ENCODE data around the gene GPR139. TPM values are rescaled to one million over a fixed set of nuclear protein-coding genes. Genes with fewer than 3 reads are reported as not detected.

Gene GPR139
- total RNA-seq, 2 donors from 2014 or later: not detected

DNA sequence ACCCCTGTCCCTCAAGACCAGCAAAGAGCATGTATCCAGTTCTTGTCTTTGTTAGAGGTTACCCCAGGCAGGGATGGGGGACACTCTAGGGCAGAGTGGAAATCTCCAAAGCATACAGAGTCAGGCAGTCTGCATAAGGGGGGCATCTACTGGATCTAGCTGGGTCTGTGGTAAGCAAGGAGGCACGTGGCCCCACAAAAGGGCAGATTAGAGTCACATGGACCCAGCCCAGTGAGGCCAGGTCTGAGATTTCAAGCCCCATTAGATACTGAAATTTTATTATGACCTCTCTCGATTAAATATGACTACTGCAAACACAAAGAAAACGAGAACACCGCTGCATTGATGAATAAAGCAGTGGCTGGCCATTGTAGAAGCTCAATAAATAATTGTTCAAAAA, 1.6 kb upstream of the GPR139 start:
- no peak for DNase-seq (ENCODE audit: low spot score)
- H3K36me3 Mint-ChIP-seq: no peaks in the 10 kb centered on the region
- H3K27ac Mint-ChIP-seq: no peak overlapping the region
- no peaks in the 10 kb centered on the region for H3K4me1 Mint-ChIP-seq (ENCODE audit: low read depth in 2 of 2)
- peaks cover 35 to 39% of the 10 kb centered on the region in 2 donors for H3K27me3 Mint-ChIP-seq
- ATAC-seq: no peak
- H3K4me3 Mint-ChIP-seq: no peak overlapping the region
- H3K9me3 Mint-ChIP-seq: no peaks in the 10 kb centered on the region

DNA sequence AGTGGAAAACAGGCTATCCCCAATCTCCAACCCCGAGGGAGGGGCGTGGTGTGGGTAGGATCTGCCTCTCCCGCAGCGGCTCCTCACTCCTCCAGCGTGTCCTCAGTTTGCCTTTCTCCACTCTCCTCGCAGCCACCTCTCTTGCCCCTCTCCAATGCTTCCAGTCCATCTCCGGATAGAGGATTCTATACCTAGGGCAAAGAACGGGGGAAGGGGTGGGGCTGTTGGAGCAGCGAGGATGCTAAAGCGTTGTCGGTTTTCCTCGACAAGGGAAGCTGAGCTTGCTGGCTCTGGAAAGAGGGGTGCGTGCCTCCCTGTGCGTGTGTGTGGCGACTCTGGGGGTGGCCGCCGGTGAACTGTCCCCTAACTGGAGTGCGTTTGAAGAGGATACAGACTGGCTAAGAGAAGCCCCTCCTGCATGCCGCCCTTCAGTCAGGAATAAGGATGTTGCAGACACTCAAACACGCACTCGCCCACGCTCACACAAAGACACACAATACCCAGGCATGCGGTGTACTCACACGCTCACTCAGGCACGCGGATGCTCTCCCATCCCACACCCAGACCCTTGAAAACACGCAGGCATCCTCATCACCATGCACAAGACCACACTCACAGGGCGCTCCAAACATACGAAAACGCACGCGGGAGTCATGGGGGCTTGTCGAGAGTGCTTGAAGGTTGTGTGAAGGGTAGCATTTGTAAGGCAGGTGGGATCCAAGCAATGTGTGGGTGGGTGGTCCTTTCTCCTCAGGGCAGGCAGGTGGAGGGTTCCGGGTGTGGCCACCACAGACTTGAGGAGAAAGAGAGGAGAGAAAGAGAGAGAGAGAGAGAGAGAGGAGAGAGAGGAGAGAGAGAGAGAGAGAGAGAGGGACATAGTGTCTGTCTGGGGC, 655 bp upstream of the GPR139 start:
- H3K9me3 Mint-ChIP-seq: no peaks in the 10 kb centered on the region

DNA sequence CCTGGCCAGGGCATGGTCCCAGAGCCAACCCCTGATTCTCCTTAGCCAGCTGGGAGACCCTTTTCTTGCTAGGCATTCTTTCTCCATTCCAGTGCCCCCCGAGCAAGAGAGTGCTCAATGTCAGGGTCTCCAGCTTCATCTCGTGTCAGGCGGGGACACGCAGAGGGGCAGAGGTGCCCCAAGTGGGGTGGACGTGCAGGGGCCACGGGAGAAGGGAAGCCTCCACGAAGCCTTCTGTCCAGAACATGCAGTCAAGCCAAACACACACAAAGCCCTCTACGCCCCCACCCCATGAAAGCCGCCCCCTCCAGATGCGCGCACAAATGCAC, 852 bp downstream of the GPR139 start:
- DNase-seq (ENCODE audit: low spot score): no peak

More for the DNA sequence above, 655 bp upstream of the GPR139 start:
- Mint-ChIP-seq H3K27ac (no peak overlapping the region), H3K27me3 (peaks cover 38 to 45% of the 10 kb centered on the region in 2 donors), H3K4me1 (ENCODE audit: low read depth in 2 of 2) (no peaks in the 10 kb centered on the region), H3K36me3 (no peaks in the 10 kb centered on the region), H3K4me3 (no peak overlapping the region)
- no peak for ATAC-seq
- no peak for DNase-seq (ENCODE audit: low spot score)

DNA sequence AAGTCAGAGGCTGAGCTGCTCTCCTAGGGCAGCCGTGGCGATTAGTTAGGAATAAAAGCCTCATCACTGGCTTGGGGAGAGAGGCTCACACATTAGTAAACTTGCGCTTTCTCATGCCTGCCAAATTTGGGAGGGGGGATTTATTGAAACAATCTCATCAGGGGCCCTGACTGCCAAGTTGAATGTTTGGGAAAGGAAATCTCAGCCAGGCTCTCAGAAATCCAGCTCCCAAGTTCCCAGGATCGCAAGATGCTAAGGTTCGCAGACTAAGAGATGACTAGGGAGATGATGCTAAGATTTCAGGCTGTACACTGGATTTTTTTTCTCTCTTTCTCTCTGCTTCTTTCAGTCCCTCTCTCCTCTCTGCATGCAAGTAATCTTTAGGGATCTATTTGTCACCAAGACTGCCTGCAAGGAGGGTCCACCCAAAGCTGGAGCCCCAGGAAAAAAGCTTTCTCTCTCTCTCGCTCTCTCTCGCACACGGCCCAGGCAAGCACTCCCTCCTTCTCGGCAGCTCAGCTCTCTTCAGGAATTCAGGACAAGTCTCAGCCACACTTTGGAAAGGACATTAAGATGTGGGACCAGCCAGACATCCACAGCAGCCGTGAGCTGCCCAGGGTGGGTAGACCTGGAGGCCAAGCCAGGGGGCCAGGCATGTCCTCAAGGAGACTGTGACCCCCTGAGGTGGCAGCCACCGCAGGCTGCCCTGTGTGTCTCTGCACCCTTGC, 1.4 kb downstream of the GPR139 start:
- no peak overlapping the region for H3K4me3 Mint-ChIP-seq
- peaks cover 32 to 34% of the 10 kb centered on the region in 2 donors for H3K27me3 Mint-ChIP-seq
- no peak overlapping the region for H3K27ac Mint-ChIP-seq
- no peaks in the 10 kb centered on the region for H3K4me1 Mint-ChIP-seq (ENCODE audit: low read depth in 2 of 2)
- no peaks in the 10 kb centered on the region for H3K9me3 Mint-ChIP-seq
- H3K36me3 Mint-ChIP-seq: no peaks in the 10 kb centered on the region
- DNase-seq (ENCODE audit: low spot score) (no peak), ATAC-seq (no peak)

More for the DNA sequence above, 852 bp downstream of the GPR139 start:
- peaks cover 32 to 34% of the 10 kb centered on the region in 2 donors for H3K27me3 Mint-ChIP-seq
- H3K9me3 Mint-ChIP-seq: no peaks in the 10 kb centered on the region
- no peak for ATAC-seq
- H3K36me3 Mint-ChIP-seq: no peaks in the 10 kb centered on the region
- H3K4me1 Mint-ChIP-seq (ENCODE audit: low read depth in 2 of 2): no peaks in the 10 kb centered on the region
- no peak overlapping the region for H3K27ac Mint-ChIP-seq
- no peak overlapping the region for H3K4me3 Mint-ChIP-seq

DNA sequence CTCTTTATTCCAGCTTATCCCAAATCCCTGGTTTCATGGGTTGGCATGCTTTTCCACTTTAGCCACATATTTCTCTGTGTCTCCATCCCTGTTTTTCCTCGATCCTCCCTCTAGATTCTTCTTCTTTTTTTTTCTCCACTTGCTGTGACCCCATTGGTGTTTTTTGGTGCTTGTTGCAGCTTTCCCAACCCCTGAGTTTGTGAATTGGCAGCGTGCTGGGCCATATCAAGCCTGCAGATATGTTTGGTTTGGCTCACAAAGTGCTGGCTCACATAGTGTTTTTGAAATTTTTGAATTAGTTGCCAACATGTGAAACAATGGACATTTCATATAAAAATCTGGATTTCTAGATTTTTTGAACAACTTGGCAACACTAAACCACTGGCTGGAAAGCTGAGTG, 8.8 kb downstream of the GPR139 start:
- no peak for ATAC-seq
- Mint-ChIP-seq H3K9me3 (peaks cover 3% of the 10 kb centered on the region), H3K27me3 (peaks cover 6 to 28% of the 10 kb centered on the region in 2 donors), H3K4me1 (ENCODE audit: low read depth in 2 of 2) (no peaks in the 10 kb centered on the region), H3K27ac (no peak overlapping the region), H3K4me3 (no peak overlapping the region), H3K36me3 (no peaks in the 10 kb centered on the region)
- no peak for DNase-seq (ENCODE audit: low spot score)

DNA sequence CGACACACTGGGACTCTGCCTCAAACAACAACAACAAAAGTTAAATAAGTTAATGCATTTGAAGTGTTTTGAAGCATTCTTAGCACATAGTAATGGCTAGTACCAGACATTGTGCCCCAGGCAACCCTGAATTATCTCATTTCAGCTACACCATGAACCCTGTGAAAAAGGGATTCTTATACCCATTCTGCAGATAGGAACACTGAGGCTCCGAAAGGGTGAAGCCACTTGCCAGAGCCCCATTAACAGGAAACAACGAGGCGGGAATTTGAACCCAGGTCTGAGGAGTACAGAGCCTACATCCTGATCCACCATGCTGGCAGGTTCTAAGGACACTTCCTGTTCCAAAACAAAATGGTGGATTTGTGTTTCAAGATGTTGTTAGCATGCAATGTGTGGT, 9.2 kb downstream of the GPR139 start:
- ATAC-seq: no peak
- H3K27me3 Mint-ChIP-seq: peaks cover 3 to 25% of the 10 kb centered on the region in 2 donors
- peaks cover 3% of the 10 kb centered on the region for H3K9me3 Mint-ChIP-seq
- H3K27ac Mint-ChIP-seq: no peak overlapping the region
- H3K4me1 Mint-ChIP-seq (ENCODE audit: low read depth in 2 of 2): no peaks in the 10 kb centered on the region
- no peak for DNase-seq (ENCODE audit: low spot score)
- no peak overlapping the region for H3K4me3 Mint-ChIP-seq
- H3K36me3 Mint-ChIP-seq: no peaks in the 10 kb centered on the region

DNA sequence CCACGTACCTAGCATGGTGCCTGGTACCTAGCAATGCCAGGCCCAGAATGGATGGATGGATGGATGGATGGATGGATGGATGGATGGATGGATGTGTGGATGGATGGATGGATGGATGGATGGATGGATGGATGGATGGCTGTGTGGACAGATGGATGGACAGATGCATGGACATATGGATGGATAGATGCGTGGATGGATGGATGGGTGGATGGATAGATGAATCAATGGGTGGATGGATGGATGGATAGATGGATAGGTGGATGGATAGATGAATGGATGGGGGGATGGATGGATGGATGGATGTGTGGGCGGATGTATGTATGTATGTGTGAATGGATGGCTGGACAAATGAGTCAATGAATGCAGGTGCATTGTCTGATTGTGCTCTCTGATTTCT, 12.6 kb downstream of the GPR139 start:
- peaks cover 6 to 28% of the 10 kb centered on the region in 2 donors for H3K27me3 Mint-ChIP-seq
- no peaks in the 10 kb centered on the region for H3K4me1 Mint-ChIP-seq (ENCODE audit: low read depth in 2 of 2)
- ATAC-seq (no peak), DNase-seq (ENCODE audit: low spot score) (no peak)
- H3K36me3 Mint-ChIP-seq: no peaks in the 10 kb centered on the region
- H3K9me3 Mint-ChIP-seq: peaks cover 12% of the 10 kb centered on the region
- H3K27ac Mint-ChIP-seq: no peak overlapping the region
- H3K4me3 Mint-ChIP-seq: no peak overlapping the region

DNA sequence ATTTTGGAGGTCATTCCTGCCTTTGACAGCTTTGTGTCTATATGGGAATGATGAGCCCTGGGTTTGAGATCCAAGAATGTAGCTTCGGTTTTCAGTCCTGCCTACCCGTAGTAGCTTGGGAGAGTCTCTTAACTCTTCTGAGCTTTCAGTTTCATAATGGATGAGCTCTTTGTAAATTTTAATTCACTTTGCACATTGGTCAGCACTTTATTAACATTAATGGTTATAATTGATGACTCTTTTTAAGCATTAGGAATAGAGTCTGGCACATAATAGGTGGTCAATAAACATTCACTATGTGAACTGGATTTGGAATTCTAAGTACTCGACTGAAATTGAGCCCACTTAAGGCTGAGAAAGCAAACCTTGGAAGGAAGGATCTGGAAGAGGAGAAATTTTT, 17.3 kb downstream of the GPR139 start:
- no peak for ATAC-seq
- peaks cover 12% of the 10 kb centered on the region for H3K9me3 Mint-ChIP-seq
- DNase-seq (ENCODE audit: low spot score): no peak
- H3K4me3 Mint-ChIP-seq: no peak overlapping the region
- no peaks in the 10 kb centered on the region for H3K36me3 Mint-ChIP-seq
- no peak overlapping the region for H3K27ac Mint-ChIP-seq
- H3K4me1 Mint-ChIP-seq (ENCODE audit: low read depth in 2 of 2): no peaks in the 10 kb centered on the region
- peaks cover 4 to 21% of the 10 kb centered on the region in 2 donors for H3K27me3 Mint-ChIP-seq

DNA sequence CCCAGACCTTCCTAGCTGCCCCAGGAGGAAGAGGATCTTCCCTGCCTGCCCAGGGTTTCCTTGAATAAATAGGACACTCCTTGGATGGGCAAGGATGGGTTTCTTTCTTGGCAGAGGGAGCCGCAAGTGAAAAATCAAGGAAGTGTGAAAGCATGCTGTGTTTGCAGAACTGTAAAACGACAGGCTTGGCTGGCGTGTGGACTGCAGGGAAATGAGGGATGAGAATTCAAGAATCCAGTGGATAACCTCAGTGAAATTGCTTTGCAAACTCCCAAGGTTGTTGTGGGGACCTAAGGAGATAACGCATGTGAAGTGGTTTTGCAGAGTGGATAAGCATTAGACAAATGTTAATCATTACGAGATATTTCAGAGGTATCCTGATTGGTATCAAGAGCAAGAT, 20.4 kb downstream of the GPR139 start:
- Mint-ChIP-seq H3K27ac (no peak overlapping the region), H3K27me3 (peaks cover 7 to 9% of the 10 kb centered on the region in 2 donors), H3K4me3 (no peak overlapping the region), H3K9me3 (peaks cover 4% of the 10 kb centered on the region), H3K4me1 (ENCODE audit: low read depth in 2 of 2) (no peaks in the 10 kb centered on the region), H3K36me3 (no peaks in the 10 kb centered on the region)
- ATAC-seq: no peak
- no peak for DNase-seq (ENCODE audit: low spot score)

DNA sequence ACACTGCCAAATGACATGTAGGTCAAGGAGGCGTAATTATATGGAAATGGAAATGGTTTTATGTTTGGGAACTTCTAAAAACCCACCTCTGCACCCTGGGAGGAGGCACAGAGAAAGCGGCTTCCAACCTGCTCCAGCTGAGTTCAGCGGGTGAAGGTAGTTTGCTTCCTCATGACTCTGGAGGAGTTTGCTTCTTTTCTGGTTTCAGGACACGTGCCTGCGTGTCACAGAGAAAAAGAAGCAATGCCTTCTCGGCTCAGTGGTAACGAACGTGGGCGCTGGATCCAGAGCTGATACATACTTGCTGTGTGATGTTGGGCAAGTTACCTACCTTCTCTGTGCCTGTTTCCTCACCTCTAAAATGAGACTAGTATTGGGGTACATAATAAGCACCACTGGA, 22.1 kb downstream of the GPR139 start:
- no peaks in the 10 kb centered on the region for H3K9me3 Mint-ChIP-seq
- H3K4me1 Mint-ChIP-seq (ENCODE audit: low read depth in 2 of 2): no peaks in the 10 kb centered on the region
- H3K27me3 Mint-ChIP-seq: peaks cover 6 to 7% of the 10 kb centered on the region in 2 donors
- H3K4me3 Mint-ChIP-seq: no peak overlapping the region
- H3K27ac Mint-ChIP-seq: no peak overlapping the region
- H3K36me3 Mint-ChIP-seq: no peaks in the 10 kb centered on the region
- DNase-seq (ENCODE audit: low spot score) (no peak), ATAC-seq (no peak)

DNA sequence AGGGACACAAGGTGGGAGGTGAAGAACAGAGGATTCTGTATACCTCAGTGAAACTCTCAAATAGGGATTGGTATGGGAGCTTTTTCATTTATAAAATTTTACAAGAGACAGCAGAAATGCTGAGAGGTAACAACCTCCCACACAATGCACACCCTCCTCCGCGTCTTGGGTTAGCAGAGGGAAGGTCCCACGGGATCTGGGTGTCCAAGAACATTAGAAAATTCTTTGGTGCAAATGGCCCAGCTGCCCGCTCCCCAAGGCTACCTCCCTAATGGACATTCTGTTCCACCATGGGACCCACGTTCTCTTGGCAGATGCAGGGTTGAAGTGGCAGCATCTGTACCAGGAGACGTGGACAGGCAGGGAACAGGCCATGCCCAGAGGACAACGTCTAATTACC, 22.5 kb downstream of the GPR139 start:
- no peak overlapping the region for H3K27ac Mint-ChIP-seq
- no peak for DNase-seq (ENCODE audit: low spot score)
- H3K4me3 Mint-ChIP-seq: no peak overlapping the region
- no peak for ATAC-seq
- H3K36me3 Mint-ChIP-seq: no peaks in the 10 kb centered on the region
- H3K9me3 Mint-ChIP-seq: no peaks in the 10 kb centered on the region
- H3K4me1 Mint-ChIP-seq (ENCODE audit: low read depth in 2 of 2): no peaks in the 10 kb centered on the region
- peaks cover 6 to 7% of the 10 kb centered on the region in 2 donors for H3K27me3 Mint-ChIP-seq

DNA sequence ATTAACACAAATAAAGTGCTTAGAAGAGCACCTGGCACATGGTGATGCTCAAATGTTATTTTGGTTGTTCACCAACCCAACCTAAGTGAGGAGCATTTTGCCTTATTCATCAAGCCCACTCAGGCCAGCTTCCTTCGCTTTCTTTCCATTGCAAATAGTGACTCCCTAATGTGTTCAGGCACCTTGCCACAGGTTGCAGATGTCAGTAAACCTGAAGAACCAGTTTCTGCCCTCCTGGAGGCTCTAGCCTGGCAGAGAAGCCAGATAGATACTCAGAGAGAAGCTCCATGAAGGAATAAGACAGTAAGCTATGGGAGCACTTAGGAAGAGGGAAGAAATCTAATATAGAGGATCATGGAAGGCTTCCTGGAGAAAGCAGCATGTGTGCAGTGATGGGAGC, 23.9 kb downstream of the GPR139 start:
- H3K27ac Mint-ChIP-seq: no peak overlapping the region
- no peaks in the 10 kb centered on the region for H3K4me1 Mint-ChIP-seq (ENCODE audit: low read depth in 2 of 2)
- no peak overlapping the region for H3K4me3 Mint-ChIP-seq
- DNase-seq (ENCODE audit: low spot score) (no peak), ATAC-seq (no peak)
- no peaks in the 10 kb centered on the region for H3K36me3 Mint-ChIP-seq
- no peaks in the 10 kb centered on the region for H3K9me3 Mint-ChIP-seq
- H3K27me3 Mint-ChIP-seq: peaks cover 6 to 7% of the 10 kb centered on the region in 2 donors

DNA sequence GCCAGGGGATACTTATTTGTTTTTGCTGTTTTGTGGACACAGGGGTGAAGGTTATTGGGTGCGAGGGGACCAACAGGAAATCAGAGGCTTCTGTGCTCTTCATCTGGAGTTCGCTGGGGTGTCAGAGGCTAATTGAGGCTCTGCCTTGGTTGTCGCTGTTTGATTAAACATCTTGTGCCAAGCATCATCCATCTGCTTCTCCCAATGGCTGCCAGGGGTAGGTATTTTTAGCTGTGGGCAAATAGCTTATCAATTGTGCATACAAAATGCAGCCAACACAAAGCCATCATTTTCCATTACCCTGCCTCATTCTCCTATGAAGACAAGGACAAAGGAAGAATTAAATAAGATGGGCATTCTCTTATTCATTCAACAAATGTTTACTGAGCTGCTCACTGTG, 27.8 kb downstream of the GPR139 start:
- Mint-ChIP-seq H3K4me3 (no peak overlapping the region), H3K27ac (no peak overlapping the region), H3K9me3 (no peaks in the 10 kb centered on the region), H3K4me1 (ENCODE audit: low read depth in 2 of 2) (no peaks in the 10 kb centered on the region), H3K27me3 (peaks cover 6 to 19% of the 10 kb centered on the region in 2 donors), H3K36me3 (no peaks in the 10 kb centered on the region)
- no peak for ATAC-seq
- DNase-seq (ENCODE audit: low spot score): no peak

DNA sequence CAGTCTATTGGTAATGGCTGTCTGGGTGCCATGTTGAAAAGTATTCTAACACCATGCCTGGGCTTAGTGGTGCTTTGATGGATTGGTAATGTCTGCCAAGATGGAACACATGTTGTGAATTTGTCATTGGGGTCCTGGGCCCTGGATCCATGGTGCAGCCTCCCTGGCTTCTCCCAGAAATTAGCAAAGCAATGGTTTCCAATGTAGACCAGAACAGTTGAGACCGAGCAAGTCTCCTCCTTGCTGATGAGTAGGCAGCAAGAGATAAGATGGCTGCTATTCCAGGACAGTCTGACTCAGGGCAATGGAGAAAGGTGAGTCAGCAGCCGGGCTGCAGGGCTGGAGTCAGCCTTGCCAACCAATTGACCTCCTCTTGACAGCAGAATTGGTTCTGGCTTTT, 30.8 kb downstream of the GPR139 start:
- Mint-ChIP-seq H3K27ac (no peak overlapping the region), H3K36me3 (no peaks in the 10 kb centered on the region), H3K9me3 (no peaks in the 10 kb centered on the region), H3K4me1 (ENCODE audit: low read depth in 2 of 2) (no peaks in the 10 kb centered on the region), H3K27me3 (peaks cover 6 to 20% of the 10 kb centered on the region in 2 donors), H3K4me3 (no peak overlapping the region)
- ATAC-seq: no peak
- no peak for DNase-seq (ENCODE audit: low spot score)
